HG03571 (cell line): ENCODE measurements around the gene MIGA2.
A peak's percentile ranks its signal among the peaks of the same experiment; 100 is the strongest.

Source experiments
- ATAC-seq: cut with Tn5 transposase; IDR thresholded peaks from one replicate; pipeline ENCODE4 v1.9.1; 2021; ENCODE audit not compliant: unreplicated experiment

Gene MIGA2

DNA sequence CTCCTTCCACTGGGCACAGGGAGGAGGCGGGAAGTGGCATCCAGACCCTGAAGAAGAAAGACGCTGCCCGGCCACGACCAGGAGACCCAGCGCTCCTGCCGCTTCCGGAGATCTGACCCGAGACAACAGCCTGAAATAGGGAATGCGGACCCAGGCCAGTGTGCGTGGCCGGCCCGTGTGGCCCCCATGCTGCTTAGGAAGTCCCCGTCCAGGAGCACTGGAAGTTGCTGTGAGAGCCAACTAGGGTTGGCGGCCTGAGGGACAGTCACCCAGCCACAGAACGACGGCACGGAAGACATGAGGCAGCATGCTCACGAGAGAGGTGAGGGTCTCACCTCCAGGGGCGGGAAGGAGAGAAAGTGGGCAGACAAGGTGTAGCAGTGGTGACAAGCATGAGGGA, 25.3 kb upstream of the MIGA2 start:
- no peak for ATAC-seq

GRCh38 chr9:129011761-129012181, 24.7 kb upstream of the MIGA2 start:
- no peak for ATAC-seq

- no peak for ATAC-seq
Observed at GRCh38 chr9:129012343-129012742, 24.1 kb upstream of the MIGA2 start.

- no peak for ATAC-seq
Observed at GRCh38 chr9:129012893-129013448, 23.5 kb upstream of the MIGA2 start.

GRCh38 chr9:129013674-129014073, 22.8 kb upstream of the MIGA2 start:
- no peak for ATAC-seq

GRCh38 chr9:129014124-129014523, 22.3 kb upstream of the MIGA2 start:
- no peak for ATAC-seq

GRCh38 chr9:129014608-129015007, 21.8 kb upstream of the MIGA2 start:
- ATAC-seq = no peak

GRCh38 chr9:129021091-129021490, 15.3 kb upstream of the MIGA2 start:
- peak; percentile 46 for ATAC-seq

- no peak for ATAC-seq
Observed at GRCh38 chr9:129022037-129022436, 14.4 kb upstream of the MIGA2 start.

DNA sequence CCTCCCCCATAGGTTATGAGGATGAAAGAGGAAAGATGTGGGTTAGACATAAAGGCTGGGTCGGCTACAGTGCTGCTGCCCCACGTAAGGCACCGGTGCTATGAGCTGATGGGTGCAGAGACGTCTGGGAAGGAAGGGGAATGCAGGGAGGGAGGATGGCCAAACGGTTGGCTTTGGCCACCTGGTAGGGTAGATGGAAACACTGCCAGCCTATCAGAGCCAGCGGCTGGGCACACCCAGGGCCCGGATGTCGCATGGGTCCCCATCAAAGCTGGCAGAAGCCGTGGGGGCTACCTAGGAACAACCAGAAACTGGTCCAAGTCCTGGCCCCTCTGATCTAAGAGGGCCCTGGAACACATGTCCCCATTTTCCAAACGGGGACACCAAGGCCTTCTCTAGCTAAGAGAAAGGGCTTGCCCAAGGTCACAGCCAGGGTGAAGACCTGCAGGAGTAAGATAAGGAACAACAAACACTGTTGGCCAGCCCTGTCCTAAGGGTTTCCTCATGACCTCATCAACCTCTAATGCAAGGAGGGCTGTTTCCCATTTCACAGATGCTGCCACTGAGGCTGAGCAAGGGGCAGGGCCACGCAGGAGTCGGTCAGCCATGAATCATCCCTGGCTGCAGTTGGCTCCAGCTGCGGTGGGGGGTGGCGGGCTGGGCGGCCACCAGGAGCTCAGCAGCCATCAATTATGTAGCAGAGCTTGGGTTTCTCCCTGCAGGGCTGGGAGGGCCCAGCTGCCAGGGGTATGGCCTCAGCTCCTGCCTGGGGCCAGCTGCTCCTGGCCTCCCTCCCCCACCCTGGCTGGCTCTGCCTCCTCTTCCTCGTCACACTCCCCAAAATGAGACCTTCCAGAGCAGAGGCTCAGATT, 13.2 kb upstream of the MIGA2 start:
- no peak for ATAC-seq

GRCh38 chr9:129023908-129024233, 12.6 kb upstream of the MIGA2 start:
- ATAC-seq = no peak

DNA sequence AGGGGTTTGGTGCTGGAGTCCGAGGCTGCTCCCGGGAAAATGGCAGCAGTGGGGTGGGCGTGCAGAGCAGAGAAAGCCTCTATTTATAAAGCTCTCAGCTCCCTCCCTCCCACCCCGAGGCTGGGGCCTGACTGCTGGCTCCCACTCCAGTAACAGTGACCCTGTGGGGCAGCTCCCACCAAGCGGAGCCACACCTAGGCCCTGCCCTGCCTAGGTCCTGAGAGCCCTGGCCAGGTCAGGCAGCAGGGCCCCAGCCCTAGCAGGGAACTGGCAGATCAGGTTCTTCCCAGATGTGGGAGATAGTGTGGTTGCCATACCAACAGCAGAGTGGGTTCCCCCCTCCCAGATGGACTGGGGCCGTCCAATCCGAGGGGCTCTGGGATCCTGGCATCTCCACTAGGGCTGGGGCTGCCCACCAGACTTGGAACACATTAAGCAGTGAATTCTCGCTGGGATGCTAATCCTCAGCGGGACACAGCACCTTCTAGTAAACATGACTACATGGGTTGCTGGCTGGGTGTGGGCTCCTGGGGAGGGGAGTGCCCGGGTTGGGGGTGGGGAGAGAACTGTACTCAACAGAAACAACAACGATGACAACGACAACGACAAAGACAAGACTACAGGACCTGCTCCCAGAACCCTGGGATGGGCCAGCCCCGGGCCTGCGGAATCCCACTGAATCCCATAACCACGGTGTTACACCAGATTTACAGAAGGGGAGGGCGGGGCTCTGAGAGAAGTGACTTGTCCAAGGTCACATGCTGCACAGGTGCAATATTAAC, 9.8 kb upstream of the MIGA2 start:
- no peak for ATAC-seq

DNA sequence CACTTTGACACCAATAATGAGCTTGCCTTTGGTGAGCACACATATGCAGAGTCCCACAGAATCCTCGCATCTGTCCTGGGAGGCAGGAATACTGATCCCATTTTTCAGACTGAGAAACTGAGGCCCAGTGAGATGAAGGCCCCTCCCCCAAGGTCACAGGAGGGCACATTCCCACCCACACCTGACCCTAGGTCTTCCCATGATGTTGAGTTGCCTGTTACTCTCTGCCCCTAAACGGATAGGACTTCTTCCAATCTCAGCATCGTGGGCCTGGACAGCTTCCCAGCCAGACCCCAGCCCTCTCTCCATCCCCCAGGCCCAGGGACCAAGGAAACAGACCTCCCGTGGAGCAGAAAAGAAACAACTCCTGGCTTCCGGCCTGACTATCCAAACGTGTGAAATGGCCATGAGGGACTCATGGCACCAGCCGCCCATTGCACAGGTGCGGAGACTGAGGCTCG, 9.2 kb upstream of the MIGA2 start:
- ATAC-seq = no peak

- peak; percentile 34 for ATAC-seq
Observed at GRCh38 chr9:129027685-129028191, 8.7 kb upstream of the MIGA2 start.

DNA sequence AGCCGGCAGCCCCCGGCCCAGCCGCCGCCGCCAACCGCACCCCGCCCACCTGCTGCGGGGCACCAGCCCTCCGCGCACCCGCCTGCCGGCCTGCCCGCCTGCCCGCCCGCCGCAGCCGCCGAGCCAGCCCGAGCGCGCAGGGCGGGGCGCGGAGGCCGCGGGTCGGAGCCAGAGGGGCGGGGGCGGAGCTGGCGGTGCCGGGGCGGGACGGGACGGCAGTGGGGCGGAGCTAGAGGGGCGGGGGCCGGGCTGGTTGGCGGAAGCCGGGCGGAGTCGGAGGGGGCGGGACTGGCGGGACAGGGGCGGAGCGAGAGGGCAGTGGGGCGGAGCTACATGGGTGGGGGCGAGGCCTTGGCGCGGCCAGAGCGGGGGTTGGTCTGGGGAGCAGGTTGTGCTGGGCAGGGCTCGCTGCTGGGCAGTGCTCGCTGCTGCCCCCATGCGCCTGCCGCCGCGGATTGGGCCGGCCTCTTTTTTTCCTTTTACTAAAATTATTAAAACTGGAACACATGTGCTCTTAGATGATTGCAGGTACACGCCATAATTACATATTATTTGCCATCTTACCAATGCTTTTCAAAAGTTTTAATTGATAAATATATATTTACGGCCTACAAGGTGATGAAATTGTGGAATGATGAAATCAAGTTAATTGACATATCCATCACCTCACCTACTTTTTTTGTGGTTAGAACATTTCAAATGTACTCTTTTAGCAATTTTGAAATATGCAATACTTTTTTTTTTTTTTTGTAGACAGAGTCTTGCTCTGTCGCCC, 8.0 kb upstream of the MIGA2 start, which contains the start of gene SH3GLB2:
Gene SH3GLB2 (minus strand): TSS at position 140 of the 775 bp plus-strand sequence. CDS start 177 bp downstream, outside the sequence.
- ATAC-seq = peak; percentile 57

- no peak for ATAC-seq
Observed at GRCh38 chr9:129030191-129030590, 6.2 kb upstream of the MIGA2 start.

DNA sequence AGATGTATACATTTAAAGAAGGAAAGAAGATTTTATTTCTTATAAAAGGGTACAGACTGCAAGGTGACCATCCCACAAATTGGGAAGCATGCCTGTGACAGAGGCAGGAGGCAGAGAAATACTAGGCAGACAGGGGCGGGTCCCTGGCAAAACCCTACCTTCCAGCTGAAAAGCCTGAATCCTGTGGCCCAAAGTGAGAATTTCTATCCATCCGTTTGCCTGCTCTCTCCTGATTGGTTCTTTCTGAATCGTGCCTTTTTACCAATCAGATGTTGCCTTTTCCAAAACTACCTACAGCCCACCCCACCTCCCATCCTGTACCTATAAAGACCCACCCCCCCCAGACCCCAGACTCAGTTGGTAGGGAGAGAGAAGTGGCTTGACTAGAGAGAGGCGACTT, 4.9 kb upstream of the MIGA2 start:
- no peak for ATAC-seq

DNA sequence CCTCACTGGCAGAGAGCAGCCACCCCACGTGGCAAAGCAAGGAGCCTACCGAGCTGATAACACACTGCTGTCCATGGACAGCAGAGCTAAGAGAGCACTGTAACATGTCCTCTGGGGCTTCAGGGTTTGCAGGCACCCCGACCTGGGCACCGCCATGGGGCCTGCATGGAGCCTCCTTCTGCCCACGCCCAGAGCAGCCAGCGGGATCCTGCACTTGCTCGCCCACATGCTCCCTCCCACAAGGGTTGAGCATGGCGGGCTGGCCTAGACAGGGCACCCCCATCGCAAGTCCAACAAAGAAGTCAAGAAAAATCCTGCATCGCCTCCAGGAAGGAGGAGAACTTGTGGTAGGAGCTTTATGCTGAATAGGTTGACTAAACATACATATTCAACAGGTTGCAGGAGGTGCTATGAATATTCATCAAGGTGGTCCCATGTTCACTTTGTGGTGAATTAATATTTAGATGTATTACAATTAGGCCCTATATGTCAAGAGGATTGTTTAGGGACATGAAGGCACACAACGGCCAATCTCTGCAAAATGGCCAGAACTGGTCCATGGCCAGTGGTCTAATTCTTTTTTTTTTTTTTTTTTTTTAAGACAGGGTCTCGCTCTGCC, 3.8 kb upstream of the MIGA2 start:
- no peak for ATAC-seq

DNA sequence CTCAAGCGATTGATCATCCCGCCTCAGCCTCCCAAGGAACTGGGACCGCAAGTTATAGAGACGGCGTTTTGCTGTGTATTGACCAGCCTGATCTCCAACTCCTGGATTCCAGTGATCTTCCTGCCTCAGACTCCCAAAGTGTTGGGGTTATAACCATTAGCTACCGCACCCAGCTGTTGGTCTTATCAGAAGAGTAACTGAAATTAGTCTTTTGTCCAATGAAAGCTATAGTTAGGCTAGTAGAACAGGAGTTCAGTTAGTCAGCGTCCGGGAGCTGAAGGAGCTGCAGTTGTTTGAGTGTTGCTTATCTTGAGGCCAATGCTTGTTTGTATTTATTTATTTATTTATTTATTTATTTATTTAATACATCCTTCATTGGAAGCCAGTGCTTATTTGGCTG, 3.2 kb upstream of the MIGA2 start:
- ATAC-seq = no peak

DNA sequence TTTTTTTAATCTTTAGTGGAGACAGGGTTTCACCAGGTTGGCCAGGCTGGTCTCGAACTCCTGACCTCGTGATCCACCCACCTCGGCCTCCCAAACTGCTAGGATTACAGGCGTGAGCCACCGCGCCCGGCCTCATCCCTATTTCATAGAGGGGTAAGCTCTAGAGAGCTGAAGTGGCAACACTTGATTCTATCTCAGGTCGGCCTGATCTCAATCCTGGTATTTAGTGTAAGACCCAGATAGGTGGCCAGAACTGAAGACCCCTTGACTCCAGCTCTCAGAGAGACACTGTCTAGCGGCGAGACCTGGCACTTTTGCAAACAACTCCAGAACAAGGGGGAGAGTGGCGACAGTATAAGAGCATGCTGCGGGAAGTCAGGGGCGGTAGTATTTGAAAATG, 588 bp upstream of the MIGA2 start:
- ATAC-seq = peak; percentile 2
